Prostate gland (tissue), 2 donors: ENCODE data around the gene PDPN. TPM values are rescaled to one million over a fixed set of nuclear protein-coding genes. Genes with fewer than 3 reads are reported as not detected.

Source experiments
- DNase-seq: peaks from one replicate; pipeline ENCODE4 v3.0.0-alpha.2; 2019; ENCODE audit warnings: low spot score
- H3K27ac ChIP-seq, 2 donors: fragments of 200-600 bp; sonication (generic); 2 replicates each; pipeline ENCODE4 v1.5.1; 2017 to 2019
- H3K27me3 ChIP-seq: fragments of 200-600 bp; sonication (generic); replicated peaks from 2 replicates; pipeline ENCODE4 v1.5.1; 2019; ENCODE audit not compliant: insufficient read depth
- H3K36me3 ChIP-seq, 2 donors: fragments of 200-600 bp; sonication (generic); 1 replicate in 1 of 2; 2 replicates in 1 of 2; pipeline versions ENCODE4 v1.5.1 to v1.8.1; 2017 to 2019
- H3K4me1 ChIP-seq: fragments of 200-600 bp; sonication (generic); replicated peaks from 2 replicates; pipeline ENCODE4 v1.5.1; 2019
- H3K4me3 ChIP-seq, 2 donors: fragments of 200-600 bp; sonication (generic); 2 replicates each; pipeline ENCODE4 v1.5.1; 2017 to 2019
- H3K9me3 ChIP-seq: fragments of 200-600 bp; sonication (generic); 2 replicates; pipeline ENCODE4 v1.5.1; 2017
- POLR2A ChIP-seq: fragments of 450-650 bp; IDR thresholded peaks from one replicate; pipeline ENCODE4 v1.6.1; 2016; ENCODE audit warnings: antibody characterized with exemption, mild to moderate bottlenecking
- POLR2AphosphoS5 ChIP-seq: sonication (generic); formaldehyde crosslinking; IDR thresholded peaks from one replicate; pipeline ENCODE4 v1.6.1; 2017; ENCODE audit warnings: antibody characterized with exemption
- WGBS: methylation state at CpG from one replicate; pipeline ENCODE4 v1.1.5; 2018; 5-methylcytosine and 5-hydroxymethylcytosine counted together
- intact Hi-C: fragments of 100-400 bp; cut with DNase I; formaldehyde crosslinking; loops from one replicate; pipeline ENCODE4 v1.14.2; 2022
- total RNA-seq, 2 donors: library from RNA; depleted of rRNA; stranded (reverse); fragments of >200 nt; gene quantifications; one replicate each; pipeline ENCODE4 v1.1.0, GENCODE V29; 2016
- TF ChIP-seq, protein P1 (sequence below), 4 experiments: fragments of 200-600 bp in 2 of 4; fragments of 450-650 bp in 2 of 4; sonication (generic) in 2 of 4; IDR thresholded peaks; 1 replicate in 3 of 4; 2 replicates in 1 of 4; pipeline ENCODE4 v1.5.1; 2016 to 2019; ENCODE audit warnings: antibody characterized with exemption in 4 of 4, mild to moderate bottlenecking in 2 of 4, moderate library complexity in 2 of 4

PDPN gene
- total RNA-seq, 2 donors from 2014 or later = 11.4 to 19.5 TPM

GRCh38 chr1:13570924-13571323, 12.7 kb upstream of the PDPN start:
- WGBS = 83% methylated on average over 5 of the region's 5 CpGs
- Histone ChIP-seq H3K36me3 (no peaks in the 10 kb centered on the region), H3K27me3 (no peaks in the 10 kb centered on the region), H3K4me1 (no peaks in the 10 kb centered on the region), H3K4me3 (no peak overlapping the region), H3K27ac (no peak overlapping the region), H3K9me3 (no peaks in the 10 kb centered on the region)
- intact Hi-C loops = no loop called here
- DNase-seq = no peak
- TF ChIP-seq POLR2A (no peak), POLR2AphosphoS5 (no peak)
- TF ChIP-seq, protein P1, sequence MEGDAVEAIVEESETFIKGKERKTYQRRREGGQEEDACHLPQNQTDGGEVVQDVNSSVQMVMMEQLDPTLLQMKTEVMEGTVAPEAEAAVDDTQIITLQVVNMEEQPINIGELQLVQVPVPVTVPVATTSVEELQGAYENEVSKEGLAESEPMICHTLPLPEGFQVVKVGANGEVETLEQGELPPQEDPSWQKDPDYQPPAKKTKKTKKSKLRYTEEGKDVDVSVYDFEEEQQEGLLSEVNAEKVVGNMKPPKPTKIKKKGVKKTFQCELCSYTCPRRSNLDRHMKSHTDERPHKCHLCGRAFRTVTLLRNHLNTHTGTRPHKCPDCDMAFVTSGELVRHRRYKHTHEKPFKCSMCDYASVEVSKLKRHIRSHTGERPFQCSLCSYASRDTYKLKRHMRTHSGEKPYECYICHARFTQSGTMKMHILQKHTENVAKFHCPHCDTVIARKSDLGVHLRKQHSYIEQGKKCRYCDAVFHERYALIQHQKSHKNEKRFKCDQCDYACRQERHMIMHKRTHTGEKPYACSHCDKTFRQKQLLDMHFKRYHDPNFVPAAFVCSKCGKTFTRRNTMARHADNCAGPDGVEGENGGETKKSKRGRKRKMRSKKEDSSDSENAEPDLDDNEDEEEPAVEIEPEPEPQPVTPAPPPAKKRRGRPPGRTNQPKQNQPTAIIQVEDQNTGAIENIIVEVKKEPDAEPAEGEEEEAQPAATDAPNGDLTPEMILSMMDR (IDR thresholded peaks at IDR 0.05) = no peak

DNA sequence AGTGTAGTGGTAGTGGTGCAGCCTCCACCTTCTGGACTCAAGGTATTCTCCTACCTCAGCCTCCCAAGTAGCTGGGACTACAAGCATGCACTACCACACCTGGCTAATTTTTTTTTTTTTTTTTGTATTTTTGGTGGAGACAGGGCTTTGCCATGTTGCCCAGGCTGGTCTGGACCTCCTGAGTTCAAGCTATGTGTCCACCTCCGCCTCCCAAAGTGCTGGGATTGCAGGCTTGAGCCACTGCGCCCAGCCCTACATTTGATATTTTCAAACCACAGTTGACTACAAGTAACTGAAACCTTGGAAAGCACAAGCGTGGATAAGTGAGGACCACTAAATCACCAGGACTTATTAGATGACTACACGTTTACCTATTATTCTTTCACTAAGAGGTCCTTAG, 10.0 kb upstream of the PDPN start:
- Histone ChIP-seq H3K27me3 (no peaks in the 10 kb centered on the region), H3K36me3 (no peaks in the 10 kb centered on the region), H3K27ac (no peak overlapping the region), H3K4me1 (no peaks in the 10 kb centered on the region), H3K4me3 (no peak overlapping the region), H3K9me3 (no peaks in the 10 kb centered on the region)
- WGBS = 81% methylated on average over 4 of the region's 4 CpGs
- intact Hi-C loops = no loop called here
- DNase-seq = no peak
- TF ChIP-seq, protein P1 (IDR thresholded peaks at IDR 0.05) = no peak
- TF ChIP-seq POLR2AphosphoS5 (no peak), POLR2A (no peak)

GRCh38 chr1:13576926-13577325, 6.7 kb upstream of the PDPN start:
- intact Hi-C loops = no loop called here
- H3K27ac ChIP-seq = no peak overlapping the region
- no peaks in the 10 kb centered on the region for H3K4me1 ChIP-seq
- H3K36me3 ChIP-seq = no peaks in the 10 kb centered on the region
- no peaks in the 10 kb centered on the region for H3K27me3 ChIP-seq
- H3K4me3 ChIP-seq = no peak overlapping the region
- 74% methylated on average over 11 of the region's 11 CpGs for WGBS
- DNase-seq = no peak
- TF ChIP-seq, protein P1 (IDR thresholded peaks at IDR 0.05) = no peak
- TF ChIP-seq POLR2AphosphoS5 (no peak), POLR2A (no peak)
- H3K9me3 ChIP-seq = no peaks in the 10 kb centered on the region

DNA sequence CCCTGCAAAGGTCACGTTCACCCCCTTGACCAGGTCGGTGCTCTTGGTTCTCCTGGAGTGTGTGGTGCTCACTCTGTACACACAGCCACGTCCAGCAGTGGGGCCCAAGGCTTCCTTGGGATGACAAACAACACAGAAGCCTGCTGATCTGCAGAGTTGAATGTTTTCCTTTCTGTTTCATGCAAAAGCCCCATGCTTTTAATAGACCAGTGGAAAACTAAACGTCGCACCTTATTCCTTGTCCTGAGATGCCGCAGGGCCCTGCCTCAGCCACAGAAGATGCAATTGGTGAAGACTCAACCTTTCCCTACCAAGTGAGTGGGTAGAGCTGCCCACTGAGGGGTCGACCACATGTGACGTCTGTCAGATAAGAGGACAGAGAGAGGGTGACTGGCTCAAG, 5.8 kb upstream of the PDPN start:
- Histone ChIP-seq H3K27me3 (peaks cover 3% of the 10 kb centered on the region), H3K9me3 (no peaks in the 10 kb centered on the region), H3K36me3 (no peaks in the 10 kb centered on the region), H3K4me1 (no peaks in the 10 kb centered on the region), H3K4me3 (no peak overlapping the region), H3K27ac (no peak overlapping the region)
- no peak for DNase-seq
- TF ChIP-seq, protein P1 (IDR thresholded peaks at IDR 0.05) = no peak
- TF ChIP-seq POLR2A = no peak
- intact Hi-C loops = no loop called here
- WGBS = 89% methylated on average over 8 of the region's 8 CpGs

- Histone ChIP-seq H3K4me1 (no peaks in the 10 kb centered on the region), H3K4me3 (no peak overlapping the region), H3K27me3 (peaks cover 13% of the 10 kb centered on the region), H3K9me3 (no peaks in the 10 kb centered on the region), H3K27ac (no peak overlapping the region), H3K36me3 (no peaks in the 10 kb centered on the region)
- intact Hi-C loops = loop anchor here (5.0 kb wide), 2 partner anchors 36 to 39 kb away; no protein-coding TSS in a partner anchor
- 97% methylated on average over 5 of the region's 5 CpGs for WGBS
- DNase-seq = no peak
- TF ChIP-seq POLR2AphosphoS5 = no peak
- TF ChIP-seq, protein P1 (IDR thresholded peaks at IDR 0.05) = no peak
- no peak for TF ChIP-seq POLR2A
Measured at GRCh38 chr1:13581446-13581845, 2.2 kb upstream of the PDPN start.
